Activated gamma-delta T cell (primary cell): Measurements from ENCODE around the gene AADACL2.
"Not testable (repeated sequence)": the region's sequence is repeated elsewhere in the genome, so short reads cannot be mapped to it uniquely, and the experiment has no call there.

Experiments
- DNase-seq: peaks from one replicate; lab custom pipeline; 2025; lab: John Stamatoyannopoulos, UW

The AADACL2 gene

GRCh38 chr3:151766454-151766853, 32.7 kb downstream of the AADACL2 start:
- DNase-seq: no peak

DNA sequence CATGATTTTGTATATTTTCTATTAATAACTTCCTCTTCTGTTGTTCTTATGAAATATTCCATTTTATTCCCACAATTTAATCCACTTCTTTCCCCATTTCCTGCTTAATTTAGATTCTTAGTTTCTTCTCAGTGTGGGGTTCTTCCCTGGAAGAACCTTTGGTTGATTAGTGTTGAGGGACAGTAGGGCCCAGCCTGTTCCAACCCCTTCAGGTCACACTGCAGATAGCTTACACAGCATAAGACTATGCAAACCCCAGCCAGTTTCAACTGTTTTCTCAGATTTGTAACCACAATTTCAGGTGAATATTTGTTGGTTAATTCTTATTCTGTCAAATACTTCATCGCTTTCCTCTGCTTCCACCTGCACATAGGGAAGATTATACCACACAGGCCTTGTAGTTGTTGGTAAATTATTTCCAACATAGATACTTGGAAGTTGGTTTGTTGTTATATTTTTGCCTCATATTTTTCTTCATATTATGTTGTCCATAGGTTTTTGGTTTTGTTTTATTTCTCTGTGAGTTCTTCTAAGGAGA, 34.7 kb downstream of the AADACL2 start:
- DNase-seq: no peak

DNA sequence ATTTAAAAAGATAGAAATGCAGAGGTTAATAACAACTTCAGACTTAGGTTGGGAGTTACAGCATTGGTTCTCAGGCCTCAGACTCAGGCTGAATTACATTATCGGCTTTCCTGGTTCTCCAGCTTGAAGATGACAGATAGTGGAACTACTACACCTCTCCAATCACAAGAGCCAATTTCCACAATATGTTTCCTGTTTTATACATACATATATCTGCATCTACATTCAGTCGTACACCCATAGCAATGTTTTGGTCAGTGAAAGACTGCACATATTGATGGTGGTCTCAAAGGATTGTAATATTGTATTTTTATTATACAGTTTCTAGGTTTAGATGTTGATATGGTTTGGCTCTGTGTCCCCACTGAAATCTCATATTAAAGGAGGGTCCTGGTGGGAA, 35.4 kb downstream of the AADACL2 start:
- DNase-seq: no peak

- DNase-seq: no peak
Observed at GRCh38 chr3:151770956-151771355, 37.2 kb downstream of the AADACL2 start.

GRCh38 chr3:151772825-151773480, 39.2 kb downstream of the AADACL2 start:
- DNase-seq: no peak

DNA sequence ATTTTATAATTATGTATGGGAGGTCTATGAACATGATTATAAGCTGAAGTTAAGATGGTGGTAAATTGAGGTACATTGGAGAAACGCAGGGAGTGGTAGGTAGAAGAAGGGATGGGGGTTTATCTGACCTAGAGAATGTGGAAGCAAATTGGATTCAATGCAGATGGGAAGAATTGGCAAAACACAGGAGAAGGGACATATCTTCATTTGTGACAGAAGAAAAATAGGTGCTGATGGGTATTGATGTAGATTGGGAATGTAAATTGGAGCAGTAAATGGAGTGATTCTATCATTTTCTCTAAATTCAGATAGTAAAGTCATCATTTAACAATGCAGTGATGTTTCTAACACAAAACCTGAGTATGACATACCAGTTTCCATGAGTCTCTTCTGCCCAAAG, 40.5 kb downstream of the AADACL2 start:
- DNase-seq: no peak

- no peak for DNase-seq
Observed at GRCh38 chr3:151774910-151775309, 41.2 kb downstream of the AADACL2 start.

- DNase-seq: no peak
Observed at GRCh38 chr3:151775314-151776258, 41.9 kb downstream of the AADACL2 start.

DNA sequence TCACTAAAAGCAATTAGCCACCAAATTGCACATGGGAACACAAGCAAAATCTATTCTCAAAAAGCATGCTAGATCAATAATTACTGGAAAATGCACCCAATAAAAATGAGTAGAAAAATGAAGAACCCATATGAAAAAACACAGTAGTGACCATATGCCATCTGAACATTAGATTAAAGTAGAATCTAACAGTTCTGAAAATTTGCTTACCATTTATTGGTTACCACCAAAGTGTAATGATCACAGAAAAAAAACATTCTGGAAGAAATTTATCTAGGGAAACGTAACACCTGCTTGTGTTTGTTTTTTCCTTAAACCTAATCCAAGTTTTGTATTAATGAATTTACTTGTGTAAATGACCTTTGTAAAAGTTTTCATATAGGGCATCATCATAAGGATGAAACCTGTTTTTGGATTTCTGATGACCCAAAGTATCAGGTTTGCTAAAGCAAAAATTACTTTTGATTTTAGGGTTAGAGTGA, 42.6 kb downstream of the AADACL2 start:
- DNase-seq: no peak

- no peak for DNase-seq
Observed at GRCh38 chr3:151777880-151778279, 44.2 kb downstream of the AADACL2 start.

- DNase-seq: no peak
Observed at GRCh38 chr3:151787626-151788025, 53.9 kb downstream of the AADACL2 start.

DNA sequence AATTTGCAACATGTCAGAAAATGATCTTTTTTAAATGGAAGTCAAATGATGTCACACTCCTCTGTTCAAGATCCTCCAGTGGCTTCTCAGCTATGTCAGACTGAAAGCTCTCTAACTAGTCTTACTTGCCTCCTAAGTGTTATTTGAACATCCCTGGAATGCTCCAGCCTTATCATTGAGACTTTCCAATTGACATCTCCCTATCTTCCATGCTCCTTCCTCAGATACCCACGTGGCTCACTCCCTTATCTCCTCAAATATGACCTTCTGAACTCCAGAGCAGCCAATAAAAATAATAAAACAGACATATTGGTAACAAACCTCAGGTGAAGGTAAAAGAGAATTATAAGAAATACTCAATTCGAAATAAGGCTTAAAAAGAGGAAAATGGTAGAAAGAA, 54.7 kb downstream of the AADACL2 start:
- no peak for DNase-seq

DNA sequence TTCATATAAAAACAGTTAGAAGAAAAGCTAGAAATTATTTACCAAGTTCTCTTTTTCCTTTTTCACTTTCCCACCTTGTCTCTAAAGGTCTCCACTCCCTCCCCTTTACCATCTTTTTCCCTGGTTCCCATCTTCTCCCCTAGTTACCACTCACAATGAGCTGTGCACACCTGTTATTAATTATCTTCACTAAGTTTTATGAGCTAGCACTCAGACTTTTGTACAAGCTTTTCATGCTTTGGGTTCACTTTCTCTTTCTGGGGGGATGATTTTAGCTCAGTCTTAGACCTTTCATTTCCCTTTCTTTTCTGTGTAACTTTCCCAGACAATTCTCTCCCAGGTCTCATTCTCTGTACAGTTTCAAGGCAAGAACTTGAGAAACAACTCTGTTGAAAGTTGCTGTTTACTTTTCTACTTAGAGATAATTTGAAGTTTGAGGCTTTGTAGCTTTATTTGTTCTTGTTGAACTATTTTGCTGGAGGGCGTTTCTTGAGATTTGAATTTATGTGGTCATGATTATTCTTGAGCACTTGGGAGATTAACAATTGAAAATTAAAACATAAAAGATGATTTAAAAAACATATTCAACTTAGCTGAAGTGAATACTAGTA, 56.2 kb downstream of the AADACL2 start:
- DNase-seq: no peak

DNA sequence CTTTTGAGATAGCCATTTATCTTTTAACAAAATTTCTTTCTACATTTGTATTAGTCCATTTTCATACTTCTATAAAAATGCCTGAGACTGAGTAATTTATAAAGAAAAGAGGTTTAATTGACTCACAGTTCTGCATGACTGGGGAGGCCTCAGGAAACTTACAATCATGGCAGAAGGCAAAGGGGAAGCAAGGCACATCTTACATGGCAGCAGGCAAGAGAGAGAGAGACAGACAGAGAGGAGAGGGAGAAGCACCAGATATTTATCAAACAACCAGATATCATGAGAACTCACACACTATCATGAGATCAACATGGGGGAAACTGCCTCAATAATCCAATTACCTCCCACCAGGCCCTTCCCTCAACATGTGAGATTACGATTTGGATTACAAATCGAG, 57.0 kb downstream of the AADACL2 start:
- not testable (repeated sequence) for DNase-seq

DNA sequence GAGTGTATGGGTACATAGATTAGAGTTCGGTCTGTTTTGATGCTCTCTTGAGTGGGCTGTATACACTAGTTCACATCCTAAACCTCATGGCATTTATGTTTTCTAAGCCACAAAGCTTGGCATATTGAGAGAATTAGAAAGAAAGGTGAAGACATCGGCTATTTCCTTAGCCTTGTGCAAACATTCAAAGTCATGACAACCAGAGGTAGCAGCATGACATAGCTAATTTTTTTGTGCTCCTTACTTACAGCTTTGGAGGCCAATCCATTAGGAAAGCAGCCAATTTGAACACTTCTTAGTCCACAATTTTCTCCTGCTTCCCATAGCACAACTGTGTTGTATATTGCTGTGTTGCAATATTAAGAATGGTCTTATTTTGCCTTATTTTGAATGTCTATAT, 58.7 kb downstream of the AADACL2 start:
- DNase-seq: no peak

DNA sequence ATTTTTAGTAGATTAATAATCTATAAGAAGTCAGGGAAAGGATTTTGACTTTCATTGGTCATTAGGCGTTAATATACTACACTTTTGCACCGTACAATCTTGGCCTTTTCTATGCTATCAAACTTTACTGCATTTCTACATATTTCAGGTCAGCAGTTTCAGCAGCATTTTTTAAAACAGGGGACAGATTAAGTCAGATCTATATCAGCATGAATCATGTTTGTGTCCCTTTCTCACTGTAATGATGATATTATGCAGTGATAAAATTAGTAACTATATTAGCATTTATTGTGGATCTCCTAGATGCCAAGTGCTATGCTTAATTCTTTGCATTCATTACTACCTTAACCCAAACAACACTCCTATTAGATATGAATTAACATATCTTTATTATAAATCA, 59.9 kb downstream of the AADACL2 start:
- no peak for DNase-seq

DNA sequence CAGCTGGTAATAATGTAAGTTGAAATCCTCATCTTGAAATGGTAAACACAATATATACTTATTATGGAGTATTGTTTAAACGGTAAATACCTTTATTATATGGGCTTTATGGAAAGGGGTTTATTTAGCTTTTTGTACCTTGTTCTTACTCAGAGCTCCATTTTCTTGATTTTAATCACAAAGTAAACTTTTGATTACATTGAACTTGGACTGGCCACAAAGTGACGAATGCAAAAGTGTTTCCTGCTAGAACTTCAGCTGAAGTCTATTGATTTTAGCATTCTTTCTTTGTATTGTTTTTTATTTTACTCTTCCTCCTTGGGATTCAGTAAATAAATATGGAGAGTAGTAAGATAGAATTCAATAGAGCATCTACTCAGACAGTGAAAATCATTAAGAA, 60.4 kb downstream of the AADACL2 start:
- no peak for DNase-seq

GRCh38 chr3:151795276-151795675, 61.5 kb downstream of the AADACL2 start:
- no peak for DNase-seq

DNA sequence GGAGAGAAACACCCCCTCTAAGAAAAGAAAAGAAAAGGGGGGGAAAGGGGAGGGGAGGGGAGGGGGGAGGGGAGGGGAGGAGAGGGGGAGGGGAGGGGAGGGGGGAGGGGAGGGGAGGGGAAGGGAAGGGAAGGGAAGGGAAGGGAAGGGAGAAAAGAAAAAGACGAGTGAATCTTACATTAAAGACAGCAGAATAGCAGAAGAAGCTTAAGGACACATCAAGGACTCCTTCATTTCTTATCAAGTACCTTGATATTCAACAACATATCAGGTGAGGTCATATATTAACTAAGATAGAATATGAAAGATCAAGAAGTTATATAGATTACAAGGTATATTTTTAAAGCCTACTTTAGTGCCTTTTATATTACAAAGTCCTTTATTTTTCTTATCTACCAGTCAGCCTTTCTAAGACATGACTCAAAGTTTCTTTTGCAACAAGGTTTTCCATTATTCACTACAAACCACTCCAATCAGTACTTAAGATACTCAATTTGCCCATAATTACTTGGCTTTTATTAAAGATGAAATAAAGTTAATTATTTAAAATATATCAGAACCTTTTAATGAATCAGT, 62.5 kb downstream of the AADACL2 start:
- DNase-seq: no peak

DNA sequence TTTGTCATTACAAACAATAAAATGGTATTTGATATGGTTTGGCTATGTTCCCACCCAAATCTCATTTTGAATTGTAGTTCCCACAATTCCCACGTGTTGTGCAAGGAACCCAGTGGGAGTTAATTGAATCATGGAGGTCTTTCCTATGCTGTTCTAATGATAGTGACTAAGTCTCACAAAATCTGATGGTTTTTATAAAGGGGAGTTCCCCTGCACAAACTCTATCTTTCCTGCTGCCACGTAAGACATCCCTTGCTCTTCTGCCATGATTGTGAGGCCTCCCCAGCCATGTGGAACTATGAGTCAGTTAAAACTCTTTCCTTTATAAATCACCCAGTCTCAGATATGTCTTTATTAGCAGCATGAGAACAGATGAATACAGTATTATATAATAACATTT, 64.7 kb downstream of the AADACL2 start:
- no peak for DNase-seq

DNA sequence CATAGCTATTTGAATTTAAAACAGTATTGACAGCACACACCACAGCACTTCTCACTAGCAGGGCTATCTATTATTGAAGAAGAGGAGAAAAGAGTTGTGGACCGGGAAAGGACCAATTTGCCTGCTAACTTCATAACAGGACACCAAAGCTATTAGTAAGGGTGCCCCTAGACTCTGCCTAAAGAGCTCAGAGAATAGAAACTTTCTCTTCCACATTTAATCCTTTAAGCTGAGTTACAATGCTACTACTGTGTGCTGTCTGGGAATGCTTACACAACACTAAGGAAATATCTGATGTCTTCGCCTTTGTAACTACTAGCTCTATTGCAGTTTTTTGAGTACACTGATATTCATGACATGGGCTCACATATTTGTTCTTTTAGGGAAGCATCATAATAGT, 66.7 kb downstream of the AADACL2 start:
- no peak for DNase-seq

DNA sequence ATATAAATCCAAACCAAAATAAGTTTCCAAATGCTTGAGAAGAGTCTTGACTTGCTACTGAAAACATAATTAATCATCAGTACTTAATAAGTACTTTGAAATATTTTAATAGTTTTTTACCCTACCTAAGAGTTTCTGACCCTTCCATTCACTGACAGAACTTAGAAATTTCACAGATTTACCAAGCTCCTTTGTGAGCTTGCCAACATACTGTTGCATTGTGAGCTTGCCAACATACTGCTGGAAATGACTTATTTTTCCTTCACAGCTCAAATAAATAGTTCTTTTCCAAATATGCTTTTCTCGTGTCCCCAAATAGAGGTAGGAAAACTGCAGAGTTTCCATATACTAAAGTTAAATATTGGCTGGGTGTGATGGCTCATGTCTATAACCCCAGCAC, 70.5 kb downstream of the AADACL2 start:
- DNase-seq: no peak
